ENCODE measurements around the gene MICB.

DNA sequence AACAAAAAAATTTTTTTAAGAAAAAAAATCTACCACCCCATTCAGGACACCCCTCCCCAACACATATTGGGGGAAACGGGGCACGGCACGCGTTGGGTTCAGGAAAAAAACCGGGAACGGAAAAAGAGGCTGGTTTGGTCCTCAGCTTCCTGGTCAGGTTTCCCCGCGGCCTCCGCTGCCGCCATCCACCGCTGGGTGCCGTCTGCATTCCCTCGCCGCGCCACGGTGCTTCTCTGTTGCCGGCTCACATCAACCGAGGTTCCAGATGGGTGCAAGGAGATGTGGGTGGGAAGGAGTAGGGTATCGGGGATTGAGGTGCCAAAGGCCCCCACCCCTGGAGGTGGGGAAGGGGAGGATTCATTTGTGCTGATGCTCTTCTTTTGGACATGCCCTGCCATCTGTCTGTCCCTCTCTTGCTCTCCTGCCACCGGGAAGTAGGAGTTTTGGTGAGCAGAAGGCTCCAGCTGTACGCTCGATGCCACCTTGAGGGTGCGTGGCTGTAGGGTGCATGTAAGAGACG lies 36.6 kb downstream of the MICB start:
- TF ChIP-seq, protein P1, sequence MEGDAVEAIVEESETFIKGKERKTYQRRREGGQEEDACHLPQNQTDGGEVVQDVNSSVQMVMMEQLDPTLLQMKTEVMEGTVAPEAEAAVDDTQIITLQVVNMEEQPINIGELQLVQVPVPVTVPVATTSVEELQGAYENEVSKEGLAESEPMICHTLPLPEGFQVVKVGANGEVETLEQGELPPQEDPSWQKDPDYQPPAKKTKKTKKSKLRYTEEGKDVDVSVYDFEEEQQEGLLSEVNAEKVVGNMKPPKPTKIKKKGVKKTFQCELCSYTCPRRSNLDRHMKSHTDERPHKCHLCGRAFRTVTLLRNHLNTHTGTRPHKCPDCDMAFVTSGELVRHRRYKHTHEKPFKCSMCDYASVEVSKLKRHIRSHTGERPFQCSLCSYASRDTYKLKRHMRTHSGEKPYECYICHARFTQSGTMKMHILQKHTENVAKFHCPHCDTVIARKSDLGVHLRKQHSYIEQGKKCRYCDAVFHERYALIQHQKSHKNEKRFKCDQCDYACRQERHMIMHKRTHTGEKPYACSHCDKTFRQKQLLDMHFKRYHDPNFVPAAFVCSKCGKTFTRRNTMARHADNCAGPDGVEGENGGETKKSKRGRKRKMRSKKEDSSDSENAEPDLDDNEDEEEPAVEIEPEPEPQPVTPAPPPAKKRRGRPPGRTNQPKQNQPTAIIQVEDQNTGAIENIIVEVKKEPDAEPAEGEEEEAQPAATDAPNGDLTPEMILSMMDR (IDR thresholded peaks at IDR 0.05) = no peak
- no peak for TF ChIP-seq POLR2A (IDR thresholded peaks at IDR 0.05)

Data from breast epithelium (tissue), 3 donors.